Measurements from ENCODE around the gene UCHL3. TPM values are rescaled to one million over a fixed set of nuclear protein-coding genes. Genes with fewer than 3 reads are reported as not detected.

UCHL3 gene
- total RNA-seq, 4 donors from 2014 or later: 17.9 to 28.8 (median 25.4) TPM

- ATAC-seq (ENCODE audit: low FRiP score) (no peak), DNase-seq (ENCODE audit: low spot score) (no peak)
- TF ChIP-seq, protein P1, sequence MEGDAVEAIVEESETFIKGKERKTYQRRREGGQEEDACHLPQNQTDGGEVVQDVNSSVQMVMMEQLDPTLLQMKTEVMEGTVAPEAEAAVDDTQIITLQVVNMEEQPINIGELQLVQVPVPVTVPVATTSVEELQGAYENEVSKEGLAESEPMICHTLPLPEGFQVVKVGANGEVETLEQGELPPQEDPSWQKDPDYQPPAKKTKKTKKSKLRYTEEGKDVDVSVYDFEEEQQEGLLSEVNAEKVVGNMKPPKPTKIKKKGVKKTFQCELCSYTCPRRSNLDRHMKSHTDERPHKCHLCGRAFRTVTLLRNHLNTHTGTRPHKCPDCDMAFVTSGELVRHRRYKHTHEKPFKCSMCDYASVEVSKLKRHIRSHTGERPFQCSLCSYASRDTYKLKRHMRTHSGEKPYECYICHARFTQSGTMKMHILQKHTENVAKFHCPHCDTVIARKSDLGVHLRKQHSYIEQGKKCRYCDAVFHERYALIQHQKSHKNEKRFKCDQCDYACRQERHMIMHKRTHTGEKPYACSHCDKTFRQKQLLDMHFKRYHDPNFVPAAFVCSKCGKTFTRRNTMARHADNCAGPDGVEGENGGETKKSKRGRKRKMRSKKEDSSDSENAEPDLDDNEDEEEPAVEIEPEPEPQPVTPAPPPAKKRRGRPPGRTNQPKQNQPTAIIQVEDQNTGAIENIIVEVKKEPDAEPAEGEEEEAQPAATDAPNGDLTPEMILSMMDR (IDR thresholded peaks at IDR 0.05): no peak
These were observed 97.7 kb downstream of the UCHL3 start for GRCh38 chr13:75647126-75647784.

- no peak for DNase-seq (ENCODE audit: low spot score)
- TF ChIP-seq, protein P1 (IDR thresholded peaks at IDR 0.05): no peak
- ATAC-seq (ENCODE audit: low FRiP score): no peak
These were observed 98.9 kb downstream of the UCHL3 start for GRCh38 chr13:75648446-75648845.

- TF ChIP-seq, protein P1 (IDR thresholded peaks at IDR 0.05): no peak
- DNase-seq (ENCODE audit: low spot score) (no peak), ATAC-seq (ENCODE audit: low FRiP score) (no peak)
These were observed 101.4 kb downstream of the UCHL3 start for GRCh38 chr13:75651013-75651412.

DNA sequence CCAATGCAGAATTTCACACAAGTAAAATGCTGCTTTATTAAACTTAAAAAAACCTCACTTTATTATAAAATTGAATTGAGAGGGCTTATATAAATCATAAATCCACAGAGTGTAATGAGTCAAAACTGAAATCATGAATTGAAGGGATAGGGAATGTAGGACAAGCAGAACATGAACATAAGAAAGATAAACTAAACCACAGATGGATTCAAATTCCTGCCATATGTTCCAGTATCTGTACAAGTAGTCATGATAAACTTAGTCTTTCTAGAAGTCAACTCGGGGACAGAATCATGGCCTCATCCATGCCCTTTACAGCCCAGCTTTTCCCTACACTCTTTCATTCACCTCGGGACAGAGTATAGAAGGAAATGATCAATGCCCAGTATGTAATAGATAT, 103.1 kb downstream of the UCHL3 start:
- TF ChIP-seq, protein P1 (IDR thresholded peaks at IDR 0.05): no peak
- DNase-seq (ENCODE audit: low spot score): no peak
- no peak for ATAC-seq (ENCODE audit: low FRiP score)

Other genes starting within 250 kb of the UCHL3 start
- gene TBC1D4, start 67.6 kb upstream of the UCHL3 start, total RNA-seq: 10 to 100 TPM; 24.7 to 55.1 (median 39.2) TPM
- 10 to 100 TPM; 42.9 to 60.8 (median 52.8) TPM for gene COMMD6, start 11.9 kb upstream of the UCHL3 start, total RNA-seq
- gene LMO7, start 86.5 kb downstream of the UCHL3 start, total RNA-seq: 10 to 100 TPM in 3 of 4 donors, 1 to 10 TPM in 1; 7.7 to 22.0 (median 12.4) TPM